Placental pericyte (primary cell): ENCODE results near the gene RSPH9. TPM values are rescaled to one million over a fixed set of nuclear protein-coding genes. Genes with fewer than 3 reads are reported as not detected.

ENCODE experiments used
- total RNA-seq: library from RNA; depleted of rRNA; stranded (reverse); fragments of >200 nt; gene quantifications from 2 replicates; pipeline ENCODE4 v1.2.3, GENCODE V29; 2012

RSPH9 gene, protein sequence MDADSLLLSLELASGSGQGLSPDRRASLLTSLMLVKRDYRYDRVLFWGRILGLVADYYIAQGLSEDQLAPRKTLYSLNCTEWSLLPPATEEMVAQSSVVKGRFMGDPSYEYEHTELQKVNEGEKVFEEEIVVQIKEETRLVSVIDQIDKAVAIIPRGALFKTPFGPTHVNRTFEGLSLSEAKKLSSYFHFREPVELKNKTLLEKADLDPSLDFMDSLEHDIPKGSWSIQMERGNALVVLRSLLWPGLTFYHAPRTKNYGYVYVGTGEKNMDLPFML
- 0.43 and 0.66 TPM in 2 replicates for total RNA-seq

DNA sequence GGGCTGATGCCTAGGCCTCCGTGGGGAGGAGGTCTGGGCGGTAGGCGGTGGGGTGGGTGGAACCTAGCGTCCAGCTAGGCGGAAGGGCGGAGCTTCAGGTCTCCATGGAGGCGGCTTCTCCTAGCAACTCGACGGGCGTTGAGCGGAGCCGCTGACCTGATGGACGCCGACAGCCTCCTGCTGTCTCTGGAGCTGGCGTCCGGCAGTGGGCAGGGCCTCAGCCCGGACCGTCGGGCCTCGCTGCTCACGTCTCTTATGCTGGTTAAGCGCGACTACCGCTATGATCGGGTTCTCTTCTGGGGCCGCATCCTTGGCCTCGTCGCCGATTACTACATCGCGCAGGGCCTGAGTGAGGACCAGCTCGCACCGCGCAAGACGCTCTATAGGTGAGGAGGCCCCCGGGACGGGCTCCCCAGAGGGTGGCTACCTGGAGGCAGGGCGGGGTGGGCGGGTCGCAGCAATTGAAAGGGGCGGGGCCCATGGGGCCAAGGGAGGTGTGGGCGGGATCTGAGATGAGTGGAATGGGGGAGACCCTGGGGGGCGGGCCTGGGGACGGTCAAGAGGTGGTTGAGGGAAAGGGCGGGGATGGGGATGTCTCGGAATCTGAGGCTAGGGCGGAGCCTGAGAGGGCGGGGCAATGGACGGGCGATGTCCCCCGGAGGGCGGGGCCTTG lies at the start of gene RSPH9:
TSS of gene RSPH9 (plus strand) at position 97 of the 673 bp plus-strand sequence. CDS start at position 160, 63 bp downstream.

DNA sequence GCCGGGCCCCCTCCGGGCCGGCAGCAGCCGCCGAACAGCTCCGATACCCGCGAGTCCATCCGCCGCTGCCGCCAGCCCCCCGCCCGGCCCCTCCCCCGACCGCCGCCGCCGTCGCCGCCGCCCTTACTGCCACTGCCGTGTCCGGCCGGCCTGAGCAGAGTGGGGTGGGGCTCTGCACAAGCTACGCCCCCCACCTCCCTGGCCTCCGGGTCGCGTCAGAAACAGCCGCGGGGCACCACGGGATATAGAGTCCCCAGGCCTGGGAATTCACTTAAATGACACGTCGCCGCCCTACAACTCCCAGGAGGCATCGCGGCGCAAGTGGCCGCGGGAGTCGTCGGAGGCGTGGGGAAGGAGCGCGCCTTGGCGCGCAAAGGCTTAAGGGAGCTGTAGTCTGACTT lies 15.7 kb upstream of the RSPH9 start, which contains the start of gene GTPBP2:
TSS of gene GTPBP2 (minus strand) at position 161 of the 401 bp plus-strand sequence. CDS start at position 59, 102 bp downstream.

DNA sequence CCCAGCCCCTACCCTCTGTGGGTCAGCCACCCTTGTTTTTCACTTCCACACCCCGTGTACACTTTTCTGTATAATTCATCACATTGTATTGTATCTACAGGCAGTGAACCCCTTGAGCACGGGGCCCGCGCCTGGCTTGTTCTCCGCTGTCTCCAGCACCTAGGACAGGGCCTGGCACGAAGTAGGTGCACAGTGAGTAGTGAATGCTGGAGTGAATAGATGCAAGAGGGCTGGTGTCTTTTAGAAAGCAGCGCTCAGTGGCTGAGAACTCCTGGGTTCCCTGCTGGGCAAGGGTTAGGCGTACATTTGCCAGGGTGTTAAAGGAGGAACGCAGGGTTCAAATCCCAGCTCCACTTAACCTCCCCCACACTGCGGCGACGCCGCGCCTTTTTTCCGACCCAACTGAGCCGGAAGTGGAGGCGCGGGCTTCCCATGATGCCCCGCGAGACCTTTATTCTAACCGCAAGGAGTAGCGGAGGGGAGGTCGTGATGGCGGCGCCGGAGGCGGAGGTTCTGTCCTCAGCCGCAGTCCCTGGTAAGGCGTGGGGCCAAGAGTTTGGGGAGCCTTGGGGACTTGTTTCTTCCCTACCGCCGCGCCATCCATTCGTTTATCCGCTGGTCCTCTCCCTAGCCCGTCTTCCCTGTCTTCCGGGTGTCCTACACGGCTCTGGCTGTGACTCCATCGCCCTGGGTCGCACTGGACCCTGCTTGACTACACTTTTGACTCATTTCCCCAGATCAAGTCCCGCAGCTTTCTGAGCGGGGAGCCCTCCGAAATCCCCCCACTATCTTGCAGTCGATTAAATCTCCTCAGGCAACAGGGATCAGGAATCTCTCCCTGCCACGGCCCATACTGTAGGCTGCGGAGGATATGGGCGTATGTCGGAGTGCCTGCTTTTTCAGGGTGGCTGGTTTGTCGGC lies 9.2 kb upstream of the RSPH9 start, which contains the start of gene MAD2L1BP:
TSS of gene MAD2L1BP (plus strand) at position 454 of the 921 bp plus-strand sequence. CDS start at position 490, 36 bp downstream.

DNA sequence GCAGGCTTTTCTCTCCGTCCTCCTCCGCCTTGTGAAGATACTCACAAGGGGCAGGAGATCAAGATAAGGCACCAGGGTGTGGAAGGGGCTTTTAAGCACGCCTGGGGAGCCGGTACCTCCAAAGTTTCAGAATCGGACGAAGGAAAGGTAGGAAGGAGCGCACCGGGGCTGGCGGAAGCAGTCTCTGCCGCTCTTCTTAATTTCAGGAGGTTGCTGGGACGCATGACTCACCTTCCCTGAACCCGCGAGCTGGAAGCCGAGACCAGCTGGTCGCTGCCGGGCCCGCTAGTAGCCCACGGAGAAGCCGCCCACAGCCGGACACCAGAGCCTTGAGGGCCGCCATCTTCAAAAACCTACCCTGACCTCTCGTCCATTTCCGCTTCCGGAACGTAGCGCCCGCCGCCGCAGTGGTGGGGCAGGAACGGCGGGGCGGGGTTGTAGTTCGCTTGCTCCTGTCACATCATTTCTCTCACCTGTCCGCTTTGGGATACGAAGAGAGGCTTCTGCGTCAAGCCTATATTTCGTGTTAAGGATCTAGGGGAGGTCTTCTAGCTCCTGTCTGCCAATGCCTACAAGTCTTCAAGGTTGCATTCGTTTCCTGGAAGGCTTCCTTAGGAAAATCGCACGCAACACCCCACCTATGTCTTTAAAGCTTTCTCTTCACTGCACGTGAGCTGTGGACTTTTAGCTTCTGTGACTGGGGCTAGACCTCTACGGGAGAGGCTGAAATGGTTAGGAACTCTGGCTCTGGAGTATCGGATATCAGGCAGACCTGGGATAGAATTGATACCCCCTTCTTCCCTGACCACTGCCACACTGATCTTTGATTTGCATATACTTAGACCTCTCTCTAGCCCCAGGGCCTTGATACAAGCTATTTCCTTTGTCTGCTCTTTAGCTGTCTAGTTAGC lies 42.9 kb downstream of the RSPH9 start, which contains the start of gene MRPS18A:
TSS of gene MRPS18A (minus strand) at position 355 of the 911 bp plus-strand sequence. CDS start at position 343, 12 bp downstream.

Other genes starting within 250 kb of the RSPH9 start
- 34.5 and 43.3 TPM in 2 replicates for gene ABCC10, start 217.5 kb upstream of the RSPH9 start, total RNA-seq
- gene DLK2, start 189.5 kb upstream of the RSPH9 start, total RNA-seq = 0.44 and 0.57 TPM in 2 replicates
- gene TJAP1, start 167.5 kb upstream of the RSPH9 start, total RNA-seq = 19.2 and 19.3 TPM in 2 replicates
- 0.57 and 0.66 TPM in 2 replicates for gene LRRC73, start 134.7 kb upstream of the RSPH9 start, total RNA-seq
- gene YIPF3, start 128.1 kb upstream of the RSPH9 start, total RNA-seq = 110 and 115 TPM in 2 replicates
- 30.9 and 36.4 TPM in 2 replicates for gene POLR1C, start 127.9 kb upstream of the RSPH9 start, total RNA-seq
- 46.8 and 55.6 TPM in 2 replicates for gene XPO5, start 69.0 kb upstream of the RSPH9 start, total RNA-seq
- gene POLH, start 68.9 kb upstream of the RSPH9 start, total RNA-seq = 10.7 and 27.8 TPM in 2 replicates
- gene GTPBP2, start 15.8 kb upstream of the RSPH9 start, total RNA-seq = 70.0 and 173 TPM in 2 replicates
- gene MAD2L1BP, start 9.2 kb upstream of the RSPH9 start, total RNA-seq = 24.3 and 32.4 TPM in 2 replicates
- gene MRPS18A, start 42.8 kb downstream of the RSPH9 start, total RNA-seq = 44.2 and 54.3 TPM in 2 replicates
- 386 and 426 TPM in 2 replicates for gene VEGFA, start 125.2 kb downstream of the RSPH9 start, total RNA-seq